SK-N-SH (cell line): ENCODE results near the gene TMCC3. TPM values are rescaled to one million over a fixed set of nuclear protein-coding genes. Genes with fewer than 3 reads are reported as not detected.

Experiments used
- CTCF ChIA-PET: fragments of 300-600, 350-600 bp; formaldehyde crosslinking; extraction: SDS; loops from one replicate; lab custom pipeline; 2021; lab: Yijun Ruan, JAX
- POLR2A ChIA-PET: fragments of 350-600 bp; sonication (Branson Sonifier 250); formaldehyde crosslinking; extraction: SDS; loops from one replicate; lab custom pipeline; 2020; ENCODE audit warnings: antibody characterized with exemption, inconsistent platforms; lab: Yijun Ruan, JAX
- DNase-seq: peaks from one replicate; pipeline ENCODE4 v3.0.0; 2012
- H2AFZ ChIP-seq: fragments of 200-600 bp; sonication (generic); 2 replicates; pipeline ENCODE4 v1.8.1; 2016; ENCODE audit warnings: antibody characterized with exemption, mild to moderate bottlenecking, low read depth
- H3F3A ChIP-seq: fragments of 200-600 bp; sonication (generic); replicated peaks from 2 replicates; pipeline ENCODE3; 2016; ENCODE audit warnings: antibody characterized with exemption, mild to moderate bottlenecking; ENCODE audit not compliant: insufficient read depth
- H3K27ac ChIP-seq, 2 experiments: fragments of 200-500 bp in 1 of 2; fragments of 200-600 bp in 1 of 2; sonication (Bioruptor generic) in 1 of 2; sonication (generic), shearing (Covaris generic) in 1 of 2; 2 replicates each; pipeline versions ENCODE4 v1.5.1 to v1.6.1; 2014 to 2016; ENCODE audit warnings: low read depth in 2 of 2, inconsistent platforms in 1 of 2, low read length in 1 of 2, mild to moderate bottlenecking in 1 of 2, mixed read lengths in 1 of 2
- H3K27me3 ChIP-seq: fragments of 200-600 bp; sonication (generic), shearing (Covaris generic); 2 replicates; pipeline ENCODE4 v1.6.1; 2016; ENCODE audit warnings: mixed run types; ENCODE audit not compliant: insufficient read depth
- H3K36me3 ChIP-seq, 2 experiments: fragments of 200-500 bp in 1 of 2; fragments of 200-600 bp in 1 of 2; sonication (Bioruptor generic) in 1 of 2; sonication (generic) in 1 of 2; replicated peaks in 1 of 2; 2 replicates each; pipeline versions ENCODE3 to v1.5.1; 2014 to 2016; ENCODE audit warnings: low read length in 1 of 2, mild to moderate bottlenecking in 1 of 2; ENCODE audit not compliant: insufficient read depth in 2 of 2, control insufficient read depth in 1 of 2
- H3K4me1 ChIP-seq, 2 experiments: fragments of 200-500 bp in 1 of 2; fragments of 200-600 bp in 1 of 2; sonication (Bioruptor generic) in 1 of 2; sonication (generic), shearing (Covaris generic) in 1 of 2; 2 replicates each; pipeline versions ENCODE4 v1.5.1 to v1.6.1; 2014 to 2016; ENCODE audit warnings: low read depth in 1 of 2, low read length in 1 of 2, mixed run types in 1 of 2; ENCODE audit not compliant: insufficient read depth in 2 of 2, control insufficient read depth in 1 of 2
- H3K4me2 ChIP-seq: fragments of 200-600 bp; sonication (generic), shearing (Covaris generic); 2 replicates; pipeline ENCODE4 v1.6.1; 2017; ENCODE audit warnings: mixed run types
- H3K4me3 ChIP-seq, 2 experiments: fragments of 200-500 bp in 1 of 2; fragments of 200-600 bp in 1 of 2; sonication (Bioruptor generic) in 1 of 2; sonication (generic), shearing (Covaris generic) in 1 of 2; 2 replicates each; pipeline versions ENCODE4 v1.5.1 to v1.8.1; 2014 to 2016; ENCODE audit warnings: low read depth in 2 of 2, inconsistent platforms in 1 of 2, low read length in 1 of 2, mild to moderate bottlenecking in 1 of 2, mixed read lengths in 1 of 2, moderate library complexity in 1 of 2
- H3K79me2 ChIP-seq: fragments of 200-600 bp; sonication (generic); 2 replicates; pipeline ENCODE4 v1.8.1; 2017; ENCODE audit warnings: mild to moderate bottlenecking; ENCODE audit not compliant: insufficient read depth
- H3K9ac ChIP-seq: fragments of 200-600 bp; sonication (generic); 2 replicates; pipeline ENCODE4 v1.6.1; 2017; ENCODE audit warnings: mixed run types
- H3K9me2 ChIP-seq: fragments of 200-600 bp; sonication (generic); 2 replicates; pipeline ENCODE4 v1.6.1; 2017; ENCODE audit warnings: mixed run types
- H3K9me3 ChIP-seq: fragments of 200-600 bp; sonication (generic); 2 replicates; pipeline ENCODE4 v1.6.1; 2017; ENCODE audit warnings: mixed run types, mild to moderate bottlenecking, moderate library complexity
- H4K20me1 ChIP-seq: fragments of 200-600 bp; sonication (generic); 2 replicates; pipeline ENCODE4 v1.6.1; 2017; ENCODE audit warnings: mild to moderate bottlenecking, mixed run types; ENCODE audit not compliant: insufficient read depth
- CHD2 ChIP-seq: fragments of 150-350 bp; IDR thresholded peaks from 2 replicates; pipeline ENCODE4 v1.6.1; 2018; ENCODE audit warnings: low read length; ENCODE audit not compliant: partially characterized antibody
- EP300 ChIP-seq, 2 experiments: IDR thresholded peaks; 2 replicates each; pipeline versions ENCODE4 v1.4.0 to v1.6.1; 2012; ENCODE audit warnings: borderline replicate concordance in 1 of 2, low read depth in 1 of 2, low read length in 1 of 2
- FOXM1 ChIP-seq: IDR thresholded peaks from 2 replicates; pipeline ENCODE4 v1.4.0; 2012; ENCODE audit warnings: low read depth, mild to moderate bottlenecking
- NFIC ChIP-seq: IDR thresholded peaks from 2 replicates; pipeline ENCODE4 v1.4.0; 2012; ENCODE audit warnings: borderline replicate concordance
- RAD21 ChIP-seq: IDR thresholded peaks from 2 replicates; pipeline ENCODE4 v1.6.1; 2012; ENCODE audit warnings: mild to moderate bottlenecking, low read length
- SIN3A ChIP-seq: IDR thresholded peaks from 2 replicates; pipeline ENCODE4 v1.6.1; 2012; ENCODE audit warnings: low read depth, mild to moderate bottlenecking, low read length, moderate library complexity, borderline replicate concordance
- SMC3 ChIP-seq: IDR thresholded peaks from 2 replicates; pipeline ENCODE4 v1.6.1; 2012; ENCODE audit warnings: low read depth, low read length, improper control_type of control experiment
- TAF1 ChIP-seq: IDR thresholded peaks from 2 replicates; pipeline ENCODE4 v1.6.1; 2012; ENCODE audit warnings: low read depth, mild to moderate bottlenecking, low read length, moderate library complexity, borderline replicate concordance
- TCF12 ChIP-seq: IDR thresholded peaks from 2 replicates; pipeline ENCODE4 v1.4.0; 2012
- YY1 ChIP-seq: IDR thresholded peaks from 2 replicates; pipeline ENCODE4 v1.4.0; 2012; ENCODE audit warnings: low read depth, mild to moderate bottlenecking
- whole genome bisulfite sequencing: methylation state at CpG from one replicate; pipeline ENCODE4 v1.1.6; 2017; ENCODE audit warnings: low lambda C conversion rate; 5-methylcytosine and 5-hydroxymethylcytosine counted together
- polyA plus RNA-seq, 3 experiments: library from polyadenylated mRNA; depleted of rRNA; stranded (reverse); fragments of >200 nt; gene quantifications; 2 replicates each; pipeline ENCODE4 v1.2.3, GENCODE V29; 2012
- TF ChIP-seq, protein P1 (sequence below): IDR thresholded peaks from 2 replicates; pipeline ENCODE4 v1.4.0; 2012; ENCODE audit warnings: low read depth, borderline replicate concordance
- TF ChIP-seq, protein P2 (sequence below): fragments of 150-350 bp; IDR thresholded peaks from 2 replicates; pipeline ENCODE4 v1.6.1; 2016; ENCODE audit warnings: mild to moderate bottlenecking, low read depth, low read length

The TMCC3 gene
- polyA plus RNA-seq, 1 of the 3 experiments (the other 2 are of a cell fraction) = 0.53 TPM

DNA sequence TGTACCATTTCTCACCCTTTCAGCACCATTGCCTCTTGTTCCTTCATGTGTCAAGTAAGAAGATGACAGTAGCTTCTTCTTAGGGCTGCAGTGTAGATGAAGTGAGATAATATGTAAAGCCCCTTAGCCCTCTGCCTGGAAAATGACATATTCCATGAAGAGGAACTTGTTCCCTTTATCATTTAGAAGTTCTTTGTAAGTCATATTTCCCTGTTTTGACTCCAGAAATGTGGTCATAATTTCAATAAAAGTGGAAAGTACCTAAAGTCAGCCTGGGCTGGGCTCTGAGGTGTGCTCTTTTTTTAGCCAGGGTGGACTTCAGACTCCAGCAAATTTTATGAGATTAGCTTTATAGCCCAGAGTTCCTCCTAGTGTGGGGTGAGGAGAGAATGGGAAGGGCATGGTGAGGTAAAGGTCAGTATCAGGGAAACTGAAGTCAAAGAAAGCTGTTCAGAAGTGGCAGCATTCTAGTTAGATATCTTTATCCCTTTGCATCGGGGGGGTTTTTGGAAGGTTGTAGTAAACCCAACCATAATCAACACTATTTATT is 92.5 kb downstream of the TMCC3 start:
- H4K20me1 ChIP-seq = no peaks in the 10 kb centered on the region
- H2AFZ ChIP-seq = no peak overlapping the region
- POLR2A ChIA-PET = no interaction called here
- H3K36me3 ChIP-seq = no peaks in the 10 kb centered on the region
- no peaks in the 10 kb centered on the region for H3F3A ChIP-seq
- no peaks in the 10 kb centered on the region for H3K9me3 ChIP-seq
- H3K79me2 ChIP-seq = no peaks in the 10 kb centered on the region
- H3K4me2 ChIP-seq = no peak overlapping the region
- no peak for DNase-seq
- no peak overlapping the region for H3K9ac ChIP-seq
- H3K9me2 ChIP-seq = no peaks in the 10 kb centered on the region
- CTCF ChIA-PET = interaction anchor here (0.7 to 1.0 kb wide), 2 partner anchors 11 to 423 kb away, joined by 3 read pairs; no protein-coding TSS in a partner anchor
- peaks cover 0 to 8% of the 10 kb centered on the region in 2 experiments; a peak in 1 of 4 replicates for H3K4me1 ChIP-seq
- TF ChIP-seq TCF12 = no peak
- no peak for TF ChIP-seq FOXM1
- no peak for TF ChIP-seq YY1
- TF ChIP-seq SMC3 = no peak
- TF ChIP-seq, protein P1, sequence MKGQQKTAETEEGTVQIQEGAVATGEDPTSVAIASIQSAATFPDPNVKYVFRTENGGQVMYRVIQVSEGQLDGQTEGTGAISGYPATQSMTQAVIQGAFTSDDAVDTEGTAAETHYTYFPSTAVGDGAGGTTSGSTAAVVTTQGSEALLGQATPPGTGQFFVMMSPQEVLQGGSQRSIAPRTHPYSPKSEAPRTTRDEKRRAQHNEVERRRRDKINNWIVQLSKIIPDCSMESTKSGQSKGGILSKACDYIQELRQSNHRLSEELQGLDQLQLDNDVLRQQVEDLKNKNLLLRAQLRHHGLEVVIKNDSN = no peak
- no peak for TF ChIP-seq SIN3A
- no peak for TF ChIP-seq CHD2
- TF ChIP-seq, protein P2, sequence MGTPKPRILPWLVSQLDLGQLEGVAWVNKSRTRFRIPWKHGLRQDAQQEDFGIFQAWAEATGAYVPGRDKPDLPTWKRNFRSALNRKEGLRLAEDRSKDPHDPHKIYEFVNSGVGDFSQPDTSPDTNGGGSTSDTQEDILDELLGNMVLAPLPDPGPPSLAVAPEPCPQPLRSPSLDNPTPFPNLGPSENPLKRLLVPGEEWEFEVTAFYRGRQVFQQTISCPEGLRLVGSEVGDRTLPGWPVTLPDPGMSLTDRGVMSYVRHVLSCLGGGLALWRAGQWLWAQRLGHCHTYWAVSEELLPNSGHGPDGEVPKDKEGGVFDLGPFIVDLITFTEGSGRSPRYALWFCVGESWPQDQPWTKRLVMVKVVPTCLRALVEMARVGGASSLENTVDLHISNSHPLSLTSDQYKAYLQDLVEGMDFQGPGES = no peak
- TF ChIP-seq NFIC = no peak
- TF ChIP-seq, all 33 proteins: peak for 0
- Histone ChIP-seq H3K4me3 (no peak overlapping the region), H3K27ac (no peak overlapping the region), H3K27me3 (no peaks in the 10 kb centered on the region)
- WGBS = 50% methylated on average over 1 of the region's 1 CpG

DNA sequence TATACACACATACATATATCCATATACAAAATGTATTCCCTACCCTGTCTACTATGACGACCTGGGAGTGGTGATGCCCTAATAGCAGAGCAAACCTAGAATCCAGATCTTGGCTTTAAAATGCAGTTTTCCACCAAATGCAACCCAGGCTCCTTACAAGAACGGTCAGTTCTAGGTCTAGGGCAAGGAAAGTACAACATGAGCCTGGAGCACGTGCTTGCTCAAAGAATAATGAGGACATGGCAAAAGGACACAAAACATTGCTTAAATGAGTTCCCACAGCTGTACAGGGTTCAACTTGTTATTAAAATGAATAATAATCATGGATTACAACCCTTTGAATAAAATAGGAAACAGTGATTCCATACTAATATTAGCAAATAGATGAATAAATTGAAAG is 94.7 kb downstream of the TMCC3 start:
- Histone ChIP-seq H4K20me1 (no peaks in the 10 kb centered on the region), H3K4me2 (no peak overlapping the region), H3K9ac (no peak overlapping the region), H3K27ac (no peak overlapping the region), H3K9me3 (no peaks in the 10 kb centered on the region), H3K79me2 (no peaks in the 10 kb centered on the region), H3K4me3 (no peak overlapping the region), H3K9me2 (no peaks in the 10 kb centered on the region), H3F3A (no peaks in the 10 kb centered on the region), H3K4me1 (no peaks in the 10 kb centered on the region; a peak in 1 of 4 replicates), H3K36me3 (no peaks in the 10 kb centered on the region), H3K27me3 (no peaks in the 10 kb centered on the region), H2AFZ (no peak overlapping the region)
- ChIA-PET POLR2A (no interaction called here), CTCF (interaction anchor here (0.9 kb wide), 1 partner anchor 12 kb away, joined by 3 read pairs; no protein-coding TSS in a partner anchor)
- 33% methylated on average over 3 of the region's 3 CpGs for WGBS
- no peak for DNase-seq
- TF ChIP-seq TAF1 (no peak), EP300 (IDR thresholded peaks at IDR 0.05; ENCODE audit: borderline replicate concordance in 1 of 2, low read depth in 1 of 2, low read length in 1 of 2) (no peak), RAD21 (no peak)
